Measurements from ENCODE around the gene MYOM1.
"Not testable (repeated sequence)": the region's sequence is repeated elsewhere in the genome, so short reads cannot be mapped to it uniquely, and the experiment has no call there.

MYOM1 gene

GRCh38 chr18:3081584-3081991 is 138.2 kb downstream of the MYOM1 start:
- no peaks in the 10 kb centered on the region for H3K9me3 ChIP-seq (ENCODE audit: control insufficient read depth, low read length)
- no peak overlapping the region for H3K4me3 ChIP-seq (ENCODE audit: low read depth, low read length)
- H3K9ac ChIP-seq: no peak overlapping the region
- H2AFZ ChIP-seq: no peak overlapping the region
- H3K4me1 ChIP-seq: no peaks in the 10 kb centered on the region
- no peaks in the 10 kb centered on the region for H3K27me3 ChIP-seq (ENCODE audit: control insufficient read depth, insufficient read depth, low read length)
- no peak overlapping the region for H3K4me2 ChIP-seq (ENCODE audit: low read length)
- TF ChIP-seq CTCF (IDR thresholded peaks at IDR 0.05): no peak
- no peak overlapping the region for H3K27ac ChIP-seq
- no peaks in the 10 kb centered on the region for H3K79me2 ChIP-seq
- H3K36me3 ChIP-seq (ENCODE audit: control insufficient read depth, insufficient read depth, low read length): no peaks in the 10 kb centered on the region

- no peaks in the 10 kb centered on the region for H3K9me3 ChIP-seq (ENCODE audit: control insufficient read depth, low read length)
- no peak overlapping the region for H3K27ac ChIP-seq
- no peak overlapping the region for H2AFZ ChIP-seq
- TF ChIP-seq CTCF (IDR thresholded peaks at IDR 0.05): no peak
- H3K36me3 ChIP-seq (ENCODE audit: control insufficient read depth, insufficient read depth, low read length): no peaks in the 10 kb centered on the region
- H3K4me2 ChIP-seq (ENCODE audit: low read length): no peak overlapping the region
- H3K4me3 ChIP-seq (ENCODE audit: low read depth, low read length): no peak overlapping the region
- H3K4me1 ChIP-seq: no peaks in the 10 kb centered on the region
- no peak overlapping the region for H3K9ac ChIP-seq
- H3K79me2 ChIP-seq: no peaks in the 10 kb centered on the region
- H3K27me3 ChIP-seq (ENCODE audit: control insufficient read depth, insufficient read depth, low read length): no peaks in the 10 kb centered on the region
Observed at GRCh38 chr18:3079653-3080052, 140.1 kb downstream of the MYOM1 start.

- Histone ChIP-seq H3K4me3 (ENCODE audit: low read depth, low read length) (no peak overlapping the region), H3K27ac (no peak overlapping the region), H3K27me3 (ENCODE audit: control insufficient read depth, insufficient read depth, low read length) (no peaks in the 10 kb centered on the region), H3K9me3 (ENCODE audit: control insufficient read depth, low read length) (no peaks in the 10 kb centered on the region), H3K79me2 (no peaks in the 10 kb centered on the region), H3K4me1 (no peaks in the 10 kb centered on the region), H2AFZ (peak overlapping the region; percentile 25), H3K36me3 (ENCODE audit: control insufficient read depth, insufficient read depth, low read length) (no peaks in the 10 kb centered on the region), H3K4me2 (ENCODE audit: low read length) (no peak overlapping the region), H3K9ac (no peak overlapping the region)
- no peak for TF ChIP-seq CTCF (IDR thresholded peaks at IDR 0.05)
Observed at GRCh38 chr18:3075491-3075890, 144.3 kb downstream of the MYOM1 start.

GRCh38 chr18:3074087-3074486 is 145.7 kb downstream of the MYOM1 start:
- TF ChIP-seq CTCF (IDR thresholded peaks at IDR 0.05): no peak
- Histone ChIP-seq H3K27ac (no peak overlapping the region), H3K4me3 (ENCODE audit: low read depth, low read length) (no peak overlapping the region)

GRCh38 chr18:3073353-3073752 is 146.4 kb downstream of the MYOM1 start:
- not testable (repeated sequence) for H3K27me3 ChIP-seq (ENCODE audit: control insufficient read depth, insufficient read depth, low read length); H3K4me1 ChIP-seq; H3K27ac ChIP-seq; H3K4me2 ChIP-seq (ENCODE audit: low read length); H3K36me3 ChIP-seq (ENCODE audit: control insufficient read depth, insufficient read depth, low read length); H3K9ac ChIP-seq; H3K79me2 ChIP-seq; H3K9me3 ChIP-seq (ENCODE audit: control insufficient read depth, low read length); H3K4me3 ChIP-seq (ENCODE audit: low read depth, low read length); H2AFZ ChIP-seq

More at GRCh38 chr18:3074087-3074486, 145.7 kb downstream of the MYOM1 start:
- H3K9ac ChIP-seq: no peak overlapping the region
- no peak overlapping the region for H3K4me2 ChIP-seq (ENCODE audit: low read length)
- H2AFZ ChIP-seq: no peak overlapping the region
- H3K27me3 ChIP-seq (ENCODE audit: control insufficient read depth, insufficient read depth, low read length): no peaks in the 10 kb centered on the region
- no peaks in the 10 kb centered on the region for H3K79me2 ChIP-seq
- H3K4me1 ChIP-seq: no peaks in the 10 kb centered on the region
- H3K36me3 ChIP-seq (ENCODE audit: control insufficient read depth, insufficient read depth, low read length): no peaks in the 10 kb centered on the region
- no peaks in the 10 kb centered on the region for H3K9me3 ChIP-seq (ENCODE audit: control insufficient read depth, low read length)

All from parathyroid adenoma (tissue), 2 donors.